GM18861 (cell line): ENCODE measurements around the gene SDK1.

Experiments
- ATAC-seq: cut with Tn5 transposase; IDR thresholded peaks from one replicate; pipeline ENCODE4 v1.9.1; 2021; ENCODE audit not compliant: unreplicated experiment

SDK1 gene

GRCh38 chr7:4159761-4160554 lies 858.9 kb downstream of the SDK1 start:
- no peak for ATAC-seq

GRCh38 chr7:4162884-4163564 lies 862.0 kb downstream of the SDK1 start:
- no peak for ATAC-seq

- ATAC-seq, result no peak
Measured at GRCh38 chr7:4163565-4164203, 862.6 kb downstream of the SDK1 start.

GRCh38 chr7:4164556-4164955 lies 863.5 kb downstream of the SDK1 start:
- no peak for ATAC-seq

- no peak for ATAC-seq
Measured at GRCh38 chr7:4166340-4166739, 865.3 kb downstream of the SDK1 start.

- no peak for ATAC-seq
Measured at GRCh38 chr7:4166807-4167206, 865.8 kb downstream of the SDK1 start.

GRCh38 chr7:4167385-4167910 lies 866.4 kb downstream of the SDK1 start:
- ATAC-seq, result no peak

- ATAC-seq, result no peak
Measured at GRCh38 chr7:4168041-4168440, 867.0 kb downstream of the SDK1 start.

GRCh38 chr7:4168541-4168940 lies 867.5 kb downstream of the SDK1 start:
- ATAC-seq, result no peak

- ATAC-seq, result no peak
Measured at GRCh38 chr7:4169455-4169854, 868.4 kb downstream of the SDK1 start.

- ATAC-seq, result no peak
Measured at GRCh38 chr7:4170997-4171786, 870.1 kb downstream of the SDK1 start.

- ATAC-seq, result no peak
Measured at GRCh38 chr7:4172883-4173282, 871.8 kb downstream of the SDK1 start.

GRCh38 chr7:4173615-4174014 lies 872.6 kb downstream of the SDK1 start:
- no peak for ATAC-seq

- no peak for ATAC-seq
Measured at GRCh38 chr7:4174016-4174415, 873.0 kb downstream of the SDK1 start.

- ATAC-seq, result no peak
Measured at GRCh38 chr7:4174451-4174850, 873.4 kb downstream of the SDK1 start.

GRCh38 chr7:4174884-4175283 lies 873.8 kb downstream of the SDK1 start:
- ATAC-seq, result no peak

- ATAC-seq, result no peak
Measured at GRCh38 chr7:4175346-4175973, 874.4 kb downstream of the SDK1 start.

- ATAC-seq, result no peak
Measured at GRCh38 chr7:4177001-4177400, 875.9 kb downstream of the SDK1 start.

GRCh38 chr7:4178416-4178815 lies 877.4 kb downstream of the SDK1 start:
- ATAC-seq, result no peak

- no peak for ATAC-seq
Measured at GRCh38 chr7:4178916-4179687, 878.0 kb downstream of the SDK1 start.
